Measurements from ENCODE around the gene PBX1.

The PBX1 gene

DNA sequence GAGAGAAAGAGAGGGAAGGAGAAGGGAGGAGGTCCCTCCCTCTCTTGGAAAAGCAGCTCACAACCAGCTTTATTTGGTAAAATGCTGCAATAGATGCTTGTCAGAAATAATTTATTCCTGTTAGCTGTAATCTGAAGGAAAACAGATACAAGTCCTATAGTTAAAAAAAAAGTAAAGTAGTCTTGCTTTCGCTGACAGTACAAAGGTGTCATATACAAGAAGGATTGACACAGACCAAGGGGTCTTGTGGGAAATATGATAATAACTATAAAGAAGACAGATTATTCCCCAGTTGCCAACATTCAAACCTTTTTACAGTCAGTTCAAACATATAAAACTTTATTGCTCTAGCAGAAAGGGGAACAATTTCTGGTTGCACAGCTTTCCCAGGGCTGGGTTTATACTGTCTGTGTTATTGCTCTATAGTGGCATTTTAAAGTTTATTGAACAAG, 145.0 kb downstream of the PBX1 start:
- DNase-seq = no peak

DNA sequence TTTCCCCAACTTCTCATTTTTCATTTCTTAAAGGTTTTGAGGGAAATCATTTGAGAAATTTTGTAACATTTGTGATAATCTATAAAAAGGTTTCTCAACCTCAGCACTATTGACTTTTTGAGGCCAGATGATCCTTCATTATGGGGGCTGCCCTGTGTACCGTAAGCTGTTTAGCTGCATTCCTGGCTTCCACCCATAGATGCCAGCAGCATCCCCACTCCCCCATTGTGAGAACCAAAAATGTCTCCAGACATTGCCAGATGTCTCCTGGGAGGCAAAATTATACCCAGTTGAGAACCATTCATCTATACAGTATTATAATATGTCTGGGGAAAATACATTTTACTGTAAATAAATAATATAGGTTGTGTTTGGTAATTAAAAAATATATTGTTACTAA, 146.0 kb downstream of the PBX1 start:
- no peak for DNase-seq

DNA sequence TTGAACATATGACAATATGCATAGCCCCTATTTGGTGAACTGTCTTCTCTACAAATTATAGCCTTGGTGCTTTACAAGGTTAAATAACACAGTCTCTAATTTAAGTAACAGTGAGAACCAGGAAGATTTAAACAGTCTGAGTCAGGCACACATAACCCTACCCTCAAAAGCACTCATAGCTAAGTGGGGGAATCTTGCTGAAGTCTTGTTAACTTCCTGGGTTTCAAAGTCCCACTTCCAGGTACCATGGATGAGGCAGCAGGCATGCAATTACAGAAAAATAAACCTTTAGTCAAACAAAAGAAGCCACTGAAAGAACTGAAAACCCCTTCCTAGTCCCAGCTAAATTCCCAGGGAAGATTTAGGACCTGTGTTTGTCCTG, 147.6 kb downstream of the PBX1 start:
- no peak for DNase-seq

DNA sequence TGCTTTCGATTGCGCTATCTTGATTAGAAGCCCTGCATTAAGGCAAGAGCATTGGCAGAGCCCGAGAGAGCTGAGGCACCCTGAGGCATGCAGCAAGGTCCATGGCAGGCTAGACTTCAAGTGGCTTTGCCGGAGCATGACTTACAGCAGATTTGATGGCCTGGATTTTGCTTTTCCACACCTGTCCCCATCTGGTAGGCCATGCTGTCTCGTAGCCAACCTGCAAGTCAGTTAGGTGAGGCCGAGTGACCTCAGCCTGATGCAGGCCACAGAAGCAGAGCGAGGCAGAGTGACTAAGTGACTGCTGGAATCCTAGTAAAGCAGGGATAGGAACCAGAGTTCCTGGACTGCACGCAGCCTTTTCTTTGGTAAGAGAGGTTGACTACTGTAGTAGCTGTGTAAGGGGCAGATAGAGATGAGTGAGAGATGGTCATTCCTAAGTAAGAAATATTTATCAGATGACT, 148.9 kb downstream of the PBX1 start:
- no peak for DNase-seq

DNA sequence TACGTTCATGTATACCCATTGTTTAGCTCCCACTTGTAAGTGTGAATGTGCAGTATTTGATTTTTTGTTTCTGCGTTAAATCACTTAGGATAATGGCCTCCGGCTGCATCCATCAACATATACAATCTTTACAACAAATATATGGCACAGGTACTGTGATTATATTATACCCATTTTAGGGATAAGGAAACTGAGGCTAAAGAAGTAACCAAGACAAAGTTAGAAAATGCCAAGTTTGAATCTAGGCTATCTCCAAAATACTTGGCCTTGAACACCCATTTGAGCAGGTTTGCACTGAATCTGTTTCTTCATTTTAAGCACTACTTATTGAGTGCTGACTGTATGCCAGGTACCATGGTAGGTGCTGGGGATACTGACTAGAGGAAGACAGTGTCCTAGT, 149.6 kb downstream of the PBX1 start:
- no peak for DNase-seq

DNA sequence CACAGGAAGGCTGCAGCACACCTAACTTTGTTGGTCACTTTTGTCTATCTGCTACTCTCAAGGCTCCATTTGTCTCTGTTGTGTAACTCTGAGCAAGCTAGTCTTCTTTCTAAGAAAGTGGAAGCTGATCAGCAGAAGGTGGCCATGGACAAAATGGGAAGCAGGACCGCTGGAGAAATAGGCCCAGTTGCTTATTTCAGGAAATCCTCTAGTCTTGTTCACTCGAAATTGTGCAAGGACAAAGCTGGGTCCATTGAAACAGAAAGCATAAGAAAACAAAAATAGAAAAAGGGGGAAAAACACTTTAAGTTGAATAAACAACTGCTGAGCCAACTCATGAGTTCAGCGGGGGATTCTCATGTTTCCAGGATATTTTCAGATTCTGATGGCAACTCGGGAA, 150.1 kb downstream of the PBX1 start:
- no peak for DNase-seq

DNA sequence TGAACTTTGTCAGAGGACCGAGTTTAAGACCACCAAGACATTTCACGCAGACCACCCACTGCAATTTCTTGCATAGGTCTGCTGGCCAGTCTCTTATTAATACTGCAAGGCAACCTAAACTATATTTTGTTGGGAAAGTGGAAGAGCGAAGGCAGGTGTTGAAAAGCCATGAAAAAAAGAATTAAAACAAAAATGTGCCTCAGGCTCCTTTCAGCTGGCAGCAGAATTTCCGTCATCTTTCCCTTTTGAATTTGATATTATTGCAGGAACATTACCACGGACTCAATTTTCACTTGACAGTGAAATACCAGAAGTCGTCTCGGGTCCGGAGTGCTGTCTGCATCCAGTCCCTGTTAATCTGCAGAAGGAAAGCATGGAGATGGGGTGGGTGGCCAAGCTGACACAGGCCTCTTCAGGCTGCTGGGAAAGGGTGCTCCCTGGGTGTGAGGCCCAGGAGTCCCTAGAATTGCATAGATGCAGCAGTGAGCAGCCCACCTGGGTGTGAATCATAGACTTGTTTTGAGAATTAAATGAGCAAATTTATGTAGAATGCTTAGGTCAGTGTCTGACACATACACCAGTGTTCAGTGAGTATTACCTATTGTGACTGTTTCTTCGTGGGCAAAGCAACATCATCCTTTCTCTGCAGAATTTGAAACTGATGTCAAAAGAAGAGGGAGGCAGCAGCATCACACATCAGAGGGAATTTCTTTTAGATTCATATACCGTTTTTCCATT, 150.7 kb downstream of the PBX1 start:
- DNase-seq = no peak

DNA sequence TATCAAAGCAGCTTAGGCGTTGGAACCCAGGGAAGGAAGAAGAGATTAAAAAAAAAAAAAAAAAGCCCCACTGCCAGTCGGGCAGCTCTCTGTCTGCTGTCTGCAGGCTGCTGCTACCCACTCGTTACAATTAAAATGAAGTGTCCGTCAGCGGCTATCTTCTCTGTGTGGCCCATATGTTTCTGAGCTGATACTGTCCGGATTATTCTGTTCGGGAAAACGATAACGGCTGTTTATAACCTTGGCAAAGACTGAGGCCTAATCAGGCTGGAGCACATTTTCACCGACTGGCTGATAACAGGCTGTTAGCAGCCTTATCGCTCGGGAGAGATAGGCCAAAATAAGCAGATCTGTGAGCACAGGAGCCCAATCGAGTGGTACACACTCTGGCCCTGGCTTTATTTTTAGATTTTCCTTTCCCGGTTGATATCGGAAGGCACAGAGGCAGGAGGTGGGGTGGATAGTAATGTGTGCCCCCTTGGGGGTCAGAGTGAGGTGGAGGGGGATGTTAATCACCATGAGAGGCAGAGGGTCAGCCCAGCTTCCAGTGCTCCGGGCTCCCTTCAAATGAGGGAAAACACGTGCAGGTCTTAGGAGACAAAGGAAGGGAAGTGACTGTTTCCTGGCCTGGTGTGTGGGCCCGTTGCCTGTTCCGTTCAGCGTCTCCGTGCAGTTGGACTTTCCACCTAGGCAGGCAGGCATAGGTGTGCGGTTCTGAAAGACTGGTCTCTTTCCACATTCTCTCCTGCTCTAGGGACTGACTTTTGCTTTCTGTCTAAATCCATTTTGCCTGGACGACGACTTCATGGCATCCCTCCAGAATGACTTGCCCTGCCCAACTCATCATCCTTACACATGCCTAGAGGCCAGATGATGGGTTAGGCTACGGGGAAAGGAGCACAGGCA, 153.4 kb downstream of the PBX1 start:
- DNase-seq = no peak

DNA sequence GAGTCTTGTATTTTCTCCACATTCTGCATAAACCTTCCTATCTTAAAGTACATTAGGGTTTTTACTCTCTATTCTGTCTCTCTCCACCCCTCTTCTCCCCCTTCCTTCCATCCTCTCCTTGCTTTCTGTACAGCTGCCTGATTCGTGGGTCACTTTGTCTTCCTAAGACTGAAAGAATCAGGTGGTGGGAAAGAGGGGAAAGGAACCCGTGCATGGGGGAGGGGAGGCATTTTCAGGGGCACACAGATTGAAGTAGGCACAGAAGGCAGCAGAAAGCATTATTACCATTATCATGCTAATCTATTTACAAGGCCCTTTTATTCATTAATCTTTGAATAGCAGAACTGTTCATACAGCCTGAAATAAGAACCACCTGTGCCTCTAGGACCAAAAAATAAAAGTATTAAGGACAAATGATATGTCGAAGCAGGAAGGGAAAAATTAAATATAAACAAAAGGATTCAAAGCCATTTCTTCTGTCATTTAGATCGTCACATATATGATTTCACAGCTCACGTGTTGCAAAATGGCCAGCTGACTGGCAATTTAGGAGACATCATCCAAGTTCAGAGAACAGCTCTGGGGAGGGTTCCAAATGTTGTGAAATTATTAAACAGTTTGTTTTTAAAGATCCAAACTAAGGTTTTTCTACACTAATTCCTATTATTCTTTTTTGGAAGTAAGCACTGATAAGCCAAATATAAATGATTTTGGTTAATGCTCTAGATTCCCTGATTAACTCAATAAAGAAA, 154.6 kb downstream of the PBX1 start:
- DNase-seq = no peak

DNA sequence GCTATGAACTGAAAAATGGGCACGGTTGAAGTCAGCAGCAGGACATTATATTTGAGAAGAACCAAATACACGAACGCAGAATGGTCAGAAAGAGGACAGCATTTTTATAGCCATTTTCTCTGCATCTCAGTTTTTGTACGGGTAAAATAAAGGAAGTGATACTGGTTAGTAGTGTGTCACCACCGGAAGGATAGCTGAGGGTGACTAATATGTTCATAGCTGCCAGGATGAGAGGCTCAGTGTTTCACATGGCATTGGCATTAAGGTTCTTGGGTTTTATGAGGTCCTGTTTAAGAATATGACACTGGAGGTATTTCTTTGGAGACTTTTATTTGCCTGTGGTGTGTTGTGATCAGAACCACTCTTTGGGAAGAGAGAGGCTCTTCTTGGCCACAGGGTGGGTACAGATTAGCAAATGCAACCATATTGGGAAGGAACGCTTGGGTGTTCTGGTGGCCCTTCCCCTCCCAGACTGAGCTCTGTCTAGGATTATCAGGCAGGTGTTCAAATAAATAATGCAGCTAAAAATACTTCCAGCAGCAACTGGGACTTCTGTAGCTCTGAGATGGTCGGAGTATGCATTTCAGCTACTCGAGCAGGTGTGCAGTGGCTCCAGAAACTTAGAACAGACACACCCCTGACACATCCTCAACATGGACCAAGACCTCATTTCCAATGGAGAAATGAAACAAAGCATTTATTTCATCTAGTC, 158.2 kb downstream of the PBX1 start:
- DNase-seq = no peak

DNA sequence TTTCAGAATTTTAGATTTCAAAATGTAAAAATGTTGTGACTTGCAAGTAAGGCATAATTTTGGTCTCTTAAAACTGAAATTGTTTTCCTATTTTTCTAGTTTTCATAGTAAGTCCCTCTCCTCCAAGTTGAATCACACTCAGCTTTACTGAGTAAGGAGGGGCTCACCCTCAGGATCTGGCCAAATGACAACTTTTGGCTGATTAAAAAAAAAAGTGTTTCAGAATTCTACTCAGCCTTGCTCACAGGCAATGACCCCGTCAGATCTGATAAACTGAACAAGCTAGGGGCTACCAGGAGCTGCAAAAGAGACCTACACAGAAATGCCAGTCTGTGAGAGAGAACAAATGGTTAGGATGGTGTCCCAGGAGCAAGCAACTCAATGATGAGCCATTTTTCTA, 159.8 kb downstream of the PBX1 start:
- no peak for DNase-seq

DNA sequence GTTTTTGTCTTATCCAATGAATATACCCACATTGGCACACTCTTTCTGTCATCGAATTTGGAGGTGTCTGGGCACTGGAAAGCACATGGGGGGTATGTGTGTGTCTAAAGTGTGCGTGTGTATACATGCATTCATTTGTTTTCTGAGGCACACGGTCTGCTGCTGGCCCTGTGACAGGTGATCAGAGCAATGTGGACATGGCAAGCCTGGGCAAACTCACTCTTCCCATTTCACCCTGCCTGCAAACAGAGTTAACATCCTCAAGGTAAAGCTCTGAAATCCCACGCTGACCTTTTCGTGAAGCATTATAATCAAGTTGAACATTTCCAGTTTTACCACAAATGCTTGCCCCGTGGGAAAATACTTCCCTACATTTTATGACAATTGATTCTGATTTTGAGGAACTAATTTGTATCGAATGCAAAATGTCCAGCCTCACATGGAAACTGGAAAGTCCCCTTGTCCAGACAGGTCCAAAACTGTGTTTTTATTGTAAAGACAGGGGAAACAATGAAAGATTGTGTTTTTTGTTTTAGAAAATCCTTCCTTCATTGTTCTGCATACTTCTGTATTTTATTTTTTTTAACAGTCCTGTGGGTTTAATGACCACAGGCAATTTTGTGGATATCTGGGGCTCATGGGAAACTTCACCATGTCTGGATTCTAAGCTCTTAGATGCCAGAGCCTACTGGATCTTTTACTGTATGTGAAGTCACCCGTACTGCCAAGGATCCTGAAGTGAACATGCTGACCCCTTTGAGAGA, 160.9 kb downstream of the PBX1 start:
- DNase-seq = no peak

DNA sequence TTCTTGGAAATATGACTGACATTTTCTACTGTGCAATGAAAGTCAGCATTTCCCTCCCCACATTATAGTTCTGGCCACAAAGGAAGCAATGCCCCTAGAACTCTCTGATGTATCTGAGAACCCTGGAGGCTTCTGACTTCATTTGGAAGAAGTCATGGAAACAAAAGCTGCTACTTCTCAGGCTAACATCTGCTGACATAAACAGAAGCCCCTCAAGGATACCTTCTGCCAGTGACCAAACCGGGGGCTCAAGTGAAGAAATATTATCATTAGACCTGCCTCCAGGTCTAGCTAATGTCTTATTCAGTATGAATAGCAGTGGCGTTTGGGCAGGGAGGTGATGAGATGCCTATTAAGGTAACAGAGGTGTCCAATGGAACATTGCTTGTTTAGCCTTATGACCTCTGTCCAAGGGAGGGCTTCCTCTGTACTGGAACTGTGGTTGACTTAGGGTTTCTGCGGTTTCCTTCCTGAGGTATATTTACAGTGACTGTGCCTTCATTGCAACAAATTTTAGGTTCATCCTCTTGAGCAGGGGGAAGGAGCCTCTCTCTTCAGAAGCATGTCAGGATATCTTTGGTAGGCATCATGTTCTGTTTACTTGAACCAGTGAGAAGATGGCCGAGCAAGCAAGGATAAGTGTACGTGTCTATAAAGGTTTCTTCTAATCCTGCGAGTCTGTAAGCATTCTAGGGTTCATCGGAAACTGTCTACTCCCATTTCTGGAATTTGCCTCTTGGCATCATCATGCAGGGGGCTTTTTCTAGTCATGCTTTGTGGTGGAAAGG, 161.7 kb downstream of the PBX1 start:
- DNase-seq = no peak

DNA sequence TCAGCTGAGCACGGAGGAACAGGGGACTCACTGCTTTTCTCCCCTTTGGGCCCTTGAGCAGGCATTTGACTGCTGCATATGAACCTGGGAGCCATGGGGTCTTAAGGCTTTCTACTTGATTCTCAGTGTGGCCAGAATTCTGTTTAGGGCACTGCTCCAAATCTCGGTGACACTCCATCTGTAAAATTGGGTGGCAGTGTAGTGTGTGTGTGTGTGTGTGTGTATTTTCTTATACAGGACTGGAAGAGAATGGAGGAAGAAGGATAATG, 162.2 kb downstream of the PBX1 start:
- DNase-seq = no peak

DNA sequence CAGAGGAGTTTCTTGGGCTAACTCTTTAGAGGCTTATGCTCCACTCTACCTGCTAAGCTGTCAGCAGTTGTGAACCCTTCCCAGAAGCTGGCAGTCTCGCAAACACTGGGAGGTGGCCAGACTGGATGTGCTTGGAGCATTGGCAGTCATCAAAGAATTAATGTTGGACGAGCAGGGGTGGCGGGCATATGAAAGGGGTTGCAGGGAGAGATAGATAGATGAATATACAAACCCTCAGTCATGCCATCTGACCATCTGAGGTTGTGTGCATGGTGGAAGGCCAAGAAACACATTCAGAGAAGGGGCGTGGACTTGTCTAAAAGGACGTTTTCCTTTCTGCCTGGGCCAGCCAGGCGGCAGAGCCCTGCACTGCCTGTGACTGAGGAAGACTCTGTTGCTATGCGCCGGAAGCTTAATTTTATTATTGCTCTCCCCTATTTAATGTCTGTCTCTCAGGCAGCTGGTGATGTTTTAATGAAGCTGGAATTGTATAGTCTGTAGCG, 164.4 kb downstream of the PBX1 start:
- no peak for DNase-seq

DNA sequence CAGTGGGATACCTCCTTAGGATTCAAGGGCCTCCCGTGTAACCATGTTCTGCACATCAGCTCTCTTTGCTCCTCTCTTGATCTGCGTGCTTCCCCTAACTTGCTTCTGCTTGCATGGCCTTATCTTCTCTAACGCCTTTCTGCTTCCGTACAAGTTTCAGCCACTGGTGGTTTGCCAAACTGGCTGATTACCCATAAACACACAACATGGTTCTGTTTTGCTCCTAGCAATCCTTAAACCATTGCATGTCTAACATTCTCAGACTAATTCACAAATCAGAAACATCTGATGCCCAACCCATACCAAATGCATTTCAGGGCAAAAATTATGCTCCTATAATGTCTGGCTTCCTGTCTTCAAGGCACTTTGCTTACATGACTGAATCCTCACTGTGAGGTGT, 166.4 kb downstream of the PBX1 start:
- DNase-seq = no peak

DNA sequence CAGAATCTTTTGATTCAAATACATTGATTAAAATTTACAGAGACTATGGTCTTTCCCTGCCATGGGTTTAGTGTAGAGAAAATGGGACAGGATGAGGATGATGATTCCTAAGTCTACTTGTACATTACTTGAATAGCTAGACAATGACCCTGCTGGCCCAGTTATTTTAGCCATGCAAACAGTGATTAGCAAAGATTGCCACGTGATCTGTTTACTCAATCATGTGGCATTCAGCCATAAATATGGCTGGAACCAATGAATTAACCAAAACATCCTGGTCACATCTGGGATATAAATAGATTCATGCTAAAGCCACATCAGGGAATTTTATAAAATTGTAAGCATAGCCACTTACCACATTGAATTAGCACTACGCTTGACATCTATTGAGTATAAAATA, 167.3 kb downstream of the PBX1 start:
- DNase-seq = no peak

DNA sequence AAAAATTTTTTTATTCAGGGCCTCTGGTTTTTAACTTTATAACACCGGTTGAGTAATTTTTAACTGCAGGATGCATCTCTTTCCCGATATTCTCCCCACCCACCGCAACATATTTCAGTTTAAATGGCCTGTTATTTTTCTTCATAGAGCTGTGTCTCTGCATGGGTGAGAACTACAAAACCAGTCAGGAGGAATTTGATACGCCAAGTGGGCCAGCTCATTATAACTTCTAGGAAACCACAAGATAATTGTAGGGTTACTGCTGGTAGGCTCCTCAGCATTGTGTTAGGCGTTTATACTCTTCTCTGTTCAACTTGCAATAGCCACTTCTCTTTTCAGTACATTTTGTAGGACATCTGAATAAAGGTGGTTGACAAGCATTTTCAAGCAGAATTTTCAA, 169.7 kb downstream of the PBX1 start:
- DNase-seq = no peak

DNA sequence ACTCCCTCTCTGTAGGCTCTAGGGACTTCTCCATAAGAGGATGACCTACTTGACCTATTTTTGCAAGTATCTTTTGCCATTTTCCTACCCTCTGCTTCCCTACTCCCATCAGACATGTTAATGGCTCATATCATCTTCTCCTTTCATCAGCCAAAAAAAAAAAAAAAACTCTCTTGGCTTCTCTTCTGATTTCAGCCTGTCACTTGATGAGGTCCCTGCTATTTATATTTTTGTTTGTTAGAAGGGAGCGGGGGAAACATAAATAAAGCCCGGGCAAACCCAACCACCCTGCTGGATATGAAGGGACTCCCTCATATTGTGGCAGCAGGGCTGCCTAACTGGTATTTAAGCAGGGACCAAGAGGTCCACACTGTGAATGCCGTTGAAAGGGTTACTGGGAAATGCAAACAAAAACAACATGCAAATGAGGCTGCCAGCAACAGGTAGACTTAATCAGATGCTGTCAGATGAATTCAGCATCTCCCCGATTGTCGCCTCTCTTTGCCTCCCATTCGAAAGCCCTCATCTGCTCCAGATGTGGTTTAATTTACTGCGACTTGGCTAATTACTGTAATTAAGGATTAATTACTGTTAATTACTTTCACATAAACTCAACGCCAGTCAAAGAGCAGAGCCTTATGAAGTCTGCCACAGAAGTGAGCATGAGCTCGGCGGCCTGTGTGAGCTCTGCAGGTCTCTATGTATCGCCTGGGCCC, 172.3 kb downstream of the PBX1 start:
- no peak for DNase-seq

DNA sequence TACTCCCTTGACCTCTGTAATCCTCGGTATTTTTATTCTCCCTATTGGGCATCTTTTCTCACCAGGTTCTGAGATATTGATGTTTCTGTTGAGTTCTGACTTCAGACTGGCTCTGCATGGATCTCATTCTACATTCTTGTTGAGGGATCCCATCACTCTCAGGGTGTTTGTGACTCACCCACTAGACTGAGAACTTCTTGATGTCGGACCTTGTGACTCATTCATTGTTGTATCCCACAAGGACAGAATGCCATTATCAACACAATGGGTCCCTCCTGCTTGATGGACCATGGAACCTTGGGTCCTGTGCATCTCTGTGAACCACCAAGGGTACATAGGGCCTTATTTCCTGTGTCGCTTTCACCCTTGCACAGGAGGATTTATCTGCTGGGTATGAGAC, 174.1 kb downstream of the PBX1 start:
- no peak for DNase-seq

DNA sequence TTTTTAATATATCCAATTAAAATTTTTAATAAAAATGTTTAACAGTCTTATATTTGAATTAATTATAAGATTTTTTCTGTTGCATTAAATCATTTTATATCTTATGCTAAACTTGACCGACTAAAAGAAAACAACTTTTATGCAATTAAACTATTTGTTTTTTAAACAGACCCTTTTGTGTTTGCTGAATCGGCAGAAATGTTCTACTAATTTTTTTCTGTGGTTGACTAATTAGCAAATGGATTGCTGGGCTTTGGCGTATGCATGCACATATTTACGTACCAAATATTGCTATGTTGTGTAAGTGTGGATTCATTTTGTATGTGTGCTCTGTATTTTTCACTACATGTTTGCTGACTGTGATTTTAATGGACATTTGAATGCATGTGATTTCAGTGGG, 174.8 kb downstream of the PBX1 start:
- DNase-seq = no peak

Measured in activated gamma-delta T cell treated with Interleukin-2 at 50 U/mL for 16 hours (primary cell).